ENCODE results near the gene NAGPA. TPM values are rescaled to one million over a fixed set of nuclear protein-coding genes. Genes with fewer than 3 reads are reported as not detected.

Gene NAGPA
- total RNA-seq, 4 donors from 2014 or later = 42.6 to 250 (median 72.7) TPM

- 96% methylated on average over 10 of the region's 10 CpGs; no CpG with 5 or more reads in 1 of the 2 donors for whole genome bisulfite sequencing, 2 donors (ENCODE audit: low coverage in 1 of 2)
- H3K4me3 ChIP-seq = no peak overlapping the region
- no peak overlapping the region for H3K27ac ChIP-seq
- intact Hi-C loops (cut with DNase I; ENCODE audit: low total_unique reads) = no loop called here
- no peaks in the 10 kb centered on the region for H3K36me3 ChIP-seq
- no peaks in the 10 kb centered on the region for H3K9me3 ChIP-seq
- no peak for DNase-seq
- TF ChIP-seq EP300 (IDR thresholded peaks at IDR 0.05; ENCODE audit: low read depth) (no peak), POLR2A (IDR thresholded peaks at IDR 0.05) (no peak), POLR2AphosphoS5 (IDR thresholded peaks at IDR 0.05) (no peak)
- TF ChIP-seq, protein P1, sequence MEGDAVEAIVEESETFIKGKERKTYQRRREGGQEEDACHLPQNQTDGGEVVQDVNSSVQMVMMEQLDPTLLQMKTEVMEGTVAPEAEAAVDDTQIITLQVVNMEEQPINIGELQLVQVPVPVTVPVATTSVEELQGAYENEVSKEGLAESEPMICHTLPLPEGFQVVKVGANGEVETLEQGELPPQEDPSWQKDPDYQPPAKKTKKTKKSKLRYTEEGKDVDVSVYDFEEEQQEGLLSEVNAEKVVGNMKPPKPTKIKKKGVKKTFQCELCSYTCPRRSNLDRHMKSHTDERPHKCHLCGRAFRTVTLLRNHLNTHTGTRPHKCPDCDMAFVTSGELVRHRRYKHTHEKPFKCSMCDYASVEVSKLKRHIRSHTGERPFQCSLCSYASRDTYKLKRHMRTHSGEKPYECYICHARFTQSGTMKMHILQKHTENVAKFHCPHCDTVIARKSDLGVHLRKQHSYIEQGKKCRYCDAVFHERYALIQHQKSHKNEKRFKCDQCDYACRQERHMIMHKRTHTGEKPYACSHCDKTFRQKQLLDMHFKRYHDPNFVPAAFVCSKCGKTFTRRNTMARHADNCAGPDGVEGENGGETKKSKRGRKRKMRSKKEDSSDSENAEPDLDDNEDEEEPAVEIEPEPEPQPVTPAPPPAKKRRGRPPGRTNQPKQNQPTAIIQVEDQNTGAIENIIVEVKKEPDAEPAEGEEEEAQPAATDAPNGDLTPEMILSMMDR (IDR thresholded peaks at IDR 0.05) = no peak
- in situ Hi-C loops (cut with MboI; ENCODE audit: low pct_ligation_motif_present in 1 of 4, low pct_unique_long_range_greater_than_20kb in 1 of 4, low sequenced_read_pairs in 3 of 4) = no loop called here
- H3K27me3 ChIP-seq = no peaks in the 10 kb centered on the region
- no peaks in the 10 kb centered on the region for H3K4me1 ChIP-seq
These were observed 26.5 kb downstream of the NAGPA start for GRCh38 chr16:5007256-5007655.

- no peak for DNase-seq
- intact Hi-C loops (cut with DNase I; ENCODE audit: low total_unique reads) = no loop called here
- Histone ChIP-seq H3K27ac (no peak overlapping the region), H3K9me3 (no peaks in the 10 kb centered on the region), H3K4me3 (no peak overlapping the region), H3K36me3 (no peaks in the 10 kb centered on the region), H3K4me1 (no peaks in the 10 kb centered on the region), H3K27me3 (no peaks in the 10 kb centered on the region)
- TF ChIP-seq, protein P1 (IDR thresholded peaks at IDR 0.05) = no peak
- no peak for TF ChIP-seq EP300 (IDR thresholded peaks at IDR 0.05; ENCODE audit: low read depth)
- no peak for TF ChIP-seq POLR2AphosphoS5 (IDR thresholded peaks at IDR 0.05)
- no peak for TF ChIP-seq POLR2A (IDR thresholded peaks at IDR 0.05)
- in situ Hi-C loops (cut with MboI; ENCODE audit: low pct_ligation_motif_present in 1 of 4, low pct_unique_long_range_greater_than_20kb in 1 of 4, low sequenced_read_pairs in 3 of 4) = no loop called here
- 82 to 93% methylated on average over 3 to 22 of the region's 22 CpGs for WGBS, 2 donors (ENCODE audit: low coverage in 1 of 2)
These were observed 27.2 kb downstream of the NAGPA start for GRCh38 chr16:5006348-5007193.

GRCh38 chr16:5005916-5006315 lies 27.8 kb downstream of the NAGPA start:
- intact Hi-C loops (cut with DNase I; ENCODE audit: low total_unique reads) = no loop called here
- in situ Hi-C loops (cut with MboI; ENCODE audit: low pct_ligation_motif_present in 1 of 4, low pct_unique_long_range_greater_than_20kb in 1 of 4, low sequenced_read_pairs in 3 of 4) = no loop called here
- Histone ChIP-seq H3K36me3 (no peaks in the 10 kb centered on the region), H3K9me3 (no peaks in the 10 kb centered on the region), H3K4me1 (no peaks in the 10 kb centered on the region), H3K4me3 (no peak overlapping the region), H3K27me3 (no peaks in the 10 kb centered on the region), H3K27ac (no peak overlapping the region)
- DNase-seq = no peak
- TF ChIP-seq, protein P1 (IDR thresholded peaks at IDR 0.05) = no peak
- TF ChIP-seq EP300 (IDR thresholded peaks at IDR 0.05; ENCODE audit: low read depth) = no peak
- no peak for TF ChIP-seq POLR2A (IDR thresholded peaks at IDR 0.05)
- no peak for TF ChIP-seq POLR2AphosphoS5 (IDR thresholded peaks at IDR 0.05)
- WGBS, 2 donors (ENCODE audit: low coverage in 1 of 2) = 79% methylated on average over 4 of the region's 4 CpGs; no CpG with 5 or more reads in 1 of the 2 donors

DNA sequence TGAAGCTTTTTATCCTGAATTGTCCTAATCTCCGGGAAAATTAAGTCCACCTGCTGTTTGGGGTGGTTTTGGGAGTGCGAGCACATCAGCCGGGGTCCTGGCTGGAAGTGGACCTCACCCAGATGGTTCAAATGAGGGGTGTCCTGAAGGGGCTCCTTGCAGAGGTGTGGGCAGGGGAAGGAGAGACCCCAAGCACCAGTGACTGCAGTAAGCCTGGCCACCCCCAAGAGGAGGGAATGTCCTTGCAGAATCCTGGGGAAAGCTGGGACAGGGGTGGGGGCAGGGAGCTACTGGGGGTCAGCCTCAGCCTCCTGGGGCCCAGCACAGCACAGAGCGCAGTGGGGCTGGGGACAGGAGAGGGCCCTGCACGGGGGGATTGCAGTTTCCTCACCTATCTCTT lies 29.4 kb downstream of the NAGPA start:
- no peaks in the 10 kb centered on the region for H3K36me3 ChIP-seq
- intact Hi-C loops (cut with DNase I; ENCODE audit: low total_unique reads) (no loop called here), in situ Hi-C loops (cut with MboI; ENCODE audit: low pct_ligation_motif_present in 1 of 4, low pct_unique_long_range_greater_than_20kb in 1 of 4, low sequenced_read_pairs in 3 of 4) (no loop called here)
- no peaks in the 10 kb centered on the region for H3K9me3 ChIP-seq
- no peak for DNase-seq
- no peak for TF ChIP-seq POLR2A (IDR thresholded peaks at IDR 0.05)
- TF ChIP-seq, protein P1 (IDR thresholded peaks at IDR 0.05) = no peak
- H3K4me3 ChIP-seq = no peak overlapping the region
- no peaks in the 10 kb centered on the region for H3K4me1 ChIP-seq
- no peak overlapping the region for H3K27ac ChIP-seq
- no peaks in the 10 kb centered on the region for H3K27me3 ChIP-seq
- 84% methylated on average over 5 of the region's 5 CpGs; no CpG with 5 or more reads in 1 of the 2 donors for WGBS, 2 donors (ENCODE audit: low coverage in 1 of 2)
